HepG2 (cell line): ENCODE data around the gene FOXI3. TPM values are rescaled to one million over a fixed set of nuclear protein-coding genes. Genes with fewer than 3 reads are reported as not detected.

Experiments used
- ATAC-seq: fragments of 200-7000 bp; cut with Tn5 transposase; 3 replicates; pipeline ENCODE4 v1.9.1; 2020; ENCODE audit warnings: mild to moderate bottlenecking, moderate library complexity
- BruUV-seq: library from RNA; stranded (reverse); fragments of 400-500 nt; replicated peaks from 2 replicates; lab custom pipeline; 2021; lab: Mats Ljungman, UMichigan
- CTCF ChIA-PET: fragments of 300-600 bp; formaldehyde crosslinking; extraction: SDS; loops from one replicate; lab custom pipeline; 2021; ENCODE audit warnings: low total read pairs, inconsistent platforms, low intra/inter-chr PET ratio; lab: Yijun Ruan, JAX
- POLR2A ChIA-PET: fragments of 350-600 bp; sonication (Branson Sonifier 250); formaldehyde crosslinking; loops from one replicate; lab custom pipeline; 2020; ENCODE audit warnings: antibody characterized with exemption, inconsistent platforms; lab: Yijun Ruan, JAX
- DNase-seq: peaks from one replicate; pipeline ENCODE4 v3.0.0-alpha.2; 2015; ENCODE audit warnings: low spot score
- FAIRE-seq: peaks from 3 replicates; lab custom pipeline; 2011; peaks lifted over from hg19 to GRCh38; lab: Jason Lieb, UNC
- H2AFZ ChIP-seq: one replicate; pipeline ENCODE4 v1.6.1; 2011; ENCODE audit warnings: low read length, inconsistent platforms
- H3K27ac ChIP-seq: fragments of 300-600 bp; 3 replicates; pipeline ENCODE4 v1.8.0; 2011; ENCODE audit warnings: mixed run types, mild to moderate bottlenecking, mixed read lengths, low read length, inconsistent platforms; ENCODE audit not compliant: insufficient read depth; ENCODE audit errors: extremely low read length
- H3K27me3 ChIP-seq, 2 experiments: fragments of 200-600 bp in 1 of 2; 2 replicates in 1 of 2; 3 replicates in 1 of 2; pipeline versions ENCODE4 v1.6.0 to v1.8.0; 2011; ENCODE audit warnings: low read length in 2 of 2, mild to moderate bottlenecking in 2 of 2, moderate library complexity in 2 of 2, inconsistent platforms in 1 of 2; ENCODE audit not compliant: insufficient read depth in 2 of 2, control insufficient read depth in 1 of 2
- H3K36me3 ChIP-seq, 2 experiments: fragments of 200-600 bp in 1 of 2; replicated peaks in 1 of 2; 2 replicates in 1 of 2; 3 replicates in 1 of 2; pipeline versions ENCODE4 v1.5.1 to v1.8.0; 2011; ENCODE audit warnings: low read length in 2 of 2, inconsistent platforms in 1 of 2; ENCODE audit not compliant: insufficient read depth in 2 of 2, control insufficient read depth in 1 of 2
- H3K4me1 ChIP-seq: 2 replicates; pipeline ENCODE4 v1.5.1; 2012; ENCODE audit warnings: low read length, inconsistent platforms; ENCODE audit not compliant: insufficient read depth
- H3K4me2 ChIP-seq: 2 replicates; pipeline ENCODE4 v1.6.0; 2011; ENCODE audit warnings: low read depth, low read length, inconsistent platforms
- H3K4me3 ChIP-seq, 3 experiments: fragments of 200-600 bp in 1 of 3; sonication (generic), shearing (Covaris generic) in 1 of 3; replicated peaks in 1 of 3; 2 replicates each; pipeline ENCODE4 v1.5.1; 2011 to 2016; ENCODE audit warnings: low read length in 3 of 3, inconsistent platforms in 2 of 3, low read depth in 2 of 3, mild to moderate bottlenecking in 2 of 3, control low read depth in 1 of 3, mixed read lengths in 1 of 3; ENCODE audit not compliant: insufficient read depth in 1 of 3
- H3K79me2 ChIP-seq: one replicate; pipeline ENCODE4 v1.6.1; 2011; ENCODE audit warnings: low read length, inconsistent platforms; ENCODE audit not compliant: insufficient read depth
- H3K9ac ChIP-seq: 2 replicates; pipeline ENCODE4 v1.6.0; 2011; ENCODE audit warnings: mild to moderate bottlenecking, low read depth, low read length, inconsistent platforms; ENCODE audit not compliant: insufficient read depth
- H3K9me3 ChIP-seq: 2 replicates; pipeline ENCODE4 v1.5.1; 2012; ENCODE audit warnings: mild to moderate bottlenecking, low read length
- H4K20me1 ChIP-seq: 2 replicates; pipeline ENCODE4 v1.6.0; 2011; ENCODE audit warnings: inconsistent platforms, mild to moderate bottlenecking, low read length, moderate library complexity; ENCODE audit not compliant: insufficient read depth
- DPF2 ChIP-seq: sonication (generic); formaldehyde crosslinking; IDR thresholded peaks from 2 replicates; pipeline ENCODE4 v1.4.0; 2020; ENCODE audit warnings: mild to moderate bottlenecking, low read depth, missing genetic modification reagents, borderline replicate concordance
- ELF1 ChIP-seq: sonication (generic); formaldehyde crosslinking; IDR thresholded peaks from 2 replicates; pipeline ENCODE4 v1.4.0; 2020; ENCODE audit warnings: missing genetic modification reagents
- ESRRA ChIP-seq: sonication (generic); formaldehyde crosslinking; IDR thresholded peaks from 2 replicates; pipeline ENCODE4 v1.5.1; 2020; ENCODE audit warnings: mild to moderate bottlenecking, low read depth, missing genetic modification reagents
- GATAD1 ChIP-seq: IDR thresholded peaks from 2 replicates; pipeline ENCODE4 v1.6.1; 2016; ENCODE audit warnings: missing genetic modification reagents, missing compliant biosample characterization
- KDM5A ChIP-seq: fragments of 200-600 bp; sonication (generic); IDR thresholded peaks from 2 replicates; pipeline ENCODE4 v1.7.0; 2018; ENCODE audit warnings: antibody characterized with exemption, mild to moderate bottlenecking, low read length, borderline replicate concordance
- MTA3 ChIP-seq: sonication (generic); formaldehyde crosslinking; IDR thresholded peaks from 2 replicates; pipeline ENCODE4 v1.4.0; 2020; ENCODE audit warnings: missing genetic modification reagents
- MXD4 ChIP-seq: IDR thresholded peaks from 2 replicates; pipeline ENCODE4 v1.6.1; 2016; ENCODE audit warnings: mild to moderate bottlenecking, missing biosample characterization, missing genetic modification reagents
- NR2F1 ChIP-seq, 2 experiments: fragments of 450-650 bp in 1 of 2; formaldehyde crosslinking in 1 of 2; IDR thresholded peaks; 2 replicates each; pipeline versions ENCODE4 v1.5.0 to v1.6.1; 2016 to 2020; ENCODE audit warnings: mild to moderate bottlenecking in 1 of 2, missing compliant biosample characterization in 1 of 2, missing genetic modification reagents in 1 of 2, moderate library complexity in 1 of 2
- POLR2G ChIP-seq: fragments of 200-400 bp; formaldehyde crosslinking; IDR thresholded peaks from 2 replicates; pipeline ENCODE4 v1.6.1; 2018; ENCODE audit warnings: mild to moderate bottlenecking, low read depth, low read length, moderate library complexity
- SOX13 ChIP-seq, 3 experiments: fragments of 450-650 bp in 1 of 3; sonication (generic) in 1 of 3; formaldehyde crosslinking in 1 of 3; IDR thresholded peaks in 2 of 3; conservative IDR thresholded peaks in 1 of 3; 2 replicates each; pipeline versions ENCODE4 v1.5.0 to v1.6.1; 2016 to 2020; ENCODE audit warnings: antibody characterized with exemption in 1 of 3, mild to moderate bottlenecking in 1 of 3, missing compliant biosample characterization in 1 of 3, missing genetic modification reagents in 1 of 3, moderate library complexity in 1 of 3
- TBP ChIP-seq: sonication (generic); formaldehyde crosslinking; IDR thresholded peaks from 2 replicates; pipeline ENCODE4 v1.5.0; 2020; ENCODE audit warnings: missing genetic modification reagents
- ZMYM2 ChIP-seq: sonication (generic); formaldehyde crosslinking; IDR thresholded peaks from 2 replicates; pipeline ENCODE4 v1.8.0; 2022; ENCODE audit warnings: mild to moderate bottlenecking, missing genetic modification reagents
- ZNF138 ChIP-seq: sonication (generic); formaldehyde crosslinking; IDR thresholded peaks from 2 replicates; pipeline ENCODE4 v1.5.0; 2020; ENCODE audit warnings: mild to moderate bottlenecking, low read depth, missing genetic modification reagents
- ZNF224 ChIP-seq: sonication (generic); formaldehyde crosslinking; IDR thresholded peaks from 2 replicates; pipeline ENCODE4 v1.5.0; 2020; ENCODE audit warnings: mild to moderate bottlenecking, missing genetic modification reagents
- ZNF296 ChIP-seq: sonication (generic); formaldehyde crosslinking; conservative IDR thresholded peaks from 2 replicates; pipeline ENCODE4 v1.5.0; 2020; ENCODE audit warnings: mild to moderate bottlenecking, missing genetic modification reagents
- ZNF83 ChIP-seq: sonication (generic); formaldehyde crosslinking; IDR thresholded peaks from 2 replicates; pipeline ENCODE4 v1.4.0; 2020; ENCODE audit warnings: missing genetic modification reagents, mild to moderate bottlenecking, borderline replicate concordance
- WGBS: methylation state at CpG from one replicate; pipeline ENCODE4 v1.1.6; 2017; ENCODE audit warnings: low lambda C conversion rate; 5-methylcytosine and 5-hydroxymethylcytosine counted together
- in situ Hi-C: cut with HindIII; loops from 2 replicates; pipeline ENCODE4 v1.10.0; 2017; ENCODE audit warnings: low pct_unique_long_range_greater_than_20kb; ENCODE audit not compliant: extremely low pct_ligation_motif_present
- intact Hi-C: fragments of 100-400 bp; cut with micrococcal nuclease; formaldehyde crosslinking; loops from one replicate; pipeline ENCODE4 v1.10.0; 2022; ENCODE audit not compliant: unreplicated experiment
- polyA plus RNA-seq, 8 experiments: library from polyadenylated mRNA; depleted of rRNA in 3 of 8; stranded (reverse) in 7 of 8; unstranded in 1 of 8; fragments of >200 nt; fragmentation: Illumina TruSeq in 4 of 8; extraction: Trizol in 4 of 8; gene quantifications; 2 replicates each; pipeline versions ENCODE4 v1.2.1 to v1.2.3, GENCODE V29; 2011 to 2016; ENCODE audit warnings: low read depth in 4 of 8, missing spikeins in 1 of 8, mixed read lengths in 1 of 8; ENCODE audit not compliant: insufficient read depth in 1 of 8
- total RNA-seq, 5 experiments: library from RNA; depleted of rRNA; stranded (reverse); fragments of >200 nt; fragmentation: Illumina TruSeq; extraction: Trizol; gene quantifications; 2 replicates each; pipeline ENCODE4 v1.2.3, GENCODE V29; 2016; ENCODE audit warnings: low read depth in 1 of 5
- TF ChIP-seq, protein P1 (sequence below): sonication (generic); formaldehyde crosslinking; IDR thresholded peaks from 2 replicates; pipeline ENCODE4 v1.4.0; 2020; ENCODE audit warnings: missing genetic modification reagents
- TF ChIP-seq, protein P2 (sequence below): sonication (generic); formaldehyde crosslinking; conservative IDR thresholded peaks from 2 replicates; pipeline ENCODE4 v1.4.0; 2020; ENCODE audit warnings: missing genetic modification reagents

Gene FOXI3
- total and polyA plus RNA-seq, 2 of the 13 experiments (the other 11 are each of a cell fraction or from before 2014, with no cell fraction given) = not detected

DNA sequence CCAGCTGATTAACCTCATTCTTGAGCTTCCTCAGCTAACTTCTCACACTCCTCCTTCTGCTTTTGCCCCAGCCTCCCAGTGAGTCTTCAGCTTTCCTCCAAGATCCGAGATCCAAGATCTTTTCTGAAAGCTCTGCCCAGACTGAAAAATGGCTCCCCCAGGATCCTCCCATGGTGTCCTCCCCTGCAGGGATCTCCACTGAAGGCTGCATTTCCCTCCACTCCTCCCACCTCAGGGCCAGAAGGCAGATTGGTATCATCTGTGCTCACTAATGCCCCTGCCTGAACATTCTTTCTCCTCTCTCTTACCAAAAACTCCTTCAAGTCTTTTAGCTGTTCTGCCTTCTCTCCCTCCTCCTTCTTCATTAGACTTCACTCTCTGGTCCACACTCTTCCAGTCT, 6.1 kb upstream of the FOXI3 start:
- intact Hi-C loops (no loop called here), in situ Hi-C loops (loop anchor here (5.0 to 25.0 kb wide), 2 partner anchors 271 to 396 kb away; partner anchors contain the start of genes KRCC1 and SMYD1)
- no peak for FAIRE-seq
- no peak overlapping the region for H3K27ac ChIP-seq
- no peaks in the 10 kb centered on the region for H3K4me1 ChIP-seq
- H2AFZ ChIP-seq = no peak overlapping the region
- no peak overlapping the region for H3K4me2 ChIP-seq
- no peaks in the 10 kb centered on the region for H4K20me1 ChIP-seq
- POLR2A ChIA-PET = no interaction called here
- no peak for DNase-seq
- BruUV-seq = no TSS peak
- H3K79me2 ChIP-seq = no peaks in the 10 kb centered on the region
- CTCF ChIA-PET = no interaction called here
- H3K9me3 ChIP-seq = no peaks in the 10 kb centered on the region
- no peak overlapping the region for H3K9ac ChIP-seq
- no peaks in the 10 kb centered on the region for H3K36me3 ChIP-seq
- H3K4me3 ChIP-seq = no peak overlapping the region
- 0% methylated on average over 1 of the region's 1 CpG for WGBS
- H3K27me3 ChIP-seq = peaks cover 0 to 14% of the 10 kb centered on the region in 2 experiments; a peak in 2 of 5 replicates
- ATAC-seq = no peak
- TF ChIP-seq ESRRA (CRISPR knock-in tag) = no peak
- no peak for TF ChIP-seq MTA3 (CRISPR knock-in tag)
- no peak for TF ChIP-seq SOX13 (IDR thresholded peaks at IDR 0.05)
- no peak for TF ChIP-seq SOX13 (CRISPR knock-in tag; conservative IDR thresholded peaks at IDR 0.05 in 1 of 2, IDR thresholded peaks at IDR 0.05 in 1 of 2)
- TF ChIP-seq, protein P1, sequence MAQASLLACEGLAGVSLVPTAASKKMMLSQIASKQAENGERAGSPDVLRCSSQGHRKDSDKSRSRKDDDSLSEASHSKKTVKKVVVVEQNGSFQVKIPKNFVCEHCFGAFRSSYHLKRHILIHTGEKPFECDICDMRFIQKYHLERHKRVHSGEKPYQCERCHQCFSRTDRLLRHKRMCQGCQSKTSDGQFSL = no peak
- no peak for TF ChIP-seq NR2F1 (CRISPR knock-in tag; IDR thresholded peaks at IDR 0.05)
- TF ChIP-seq DPF2 (CRISPR knock-in tag) = no peak
- TF ChIP-seq, all 625 proteins: peak for 0

DNA sequence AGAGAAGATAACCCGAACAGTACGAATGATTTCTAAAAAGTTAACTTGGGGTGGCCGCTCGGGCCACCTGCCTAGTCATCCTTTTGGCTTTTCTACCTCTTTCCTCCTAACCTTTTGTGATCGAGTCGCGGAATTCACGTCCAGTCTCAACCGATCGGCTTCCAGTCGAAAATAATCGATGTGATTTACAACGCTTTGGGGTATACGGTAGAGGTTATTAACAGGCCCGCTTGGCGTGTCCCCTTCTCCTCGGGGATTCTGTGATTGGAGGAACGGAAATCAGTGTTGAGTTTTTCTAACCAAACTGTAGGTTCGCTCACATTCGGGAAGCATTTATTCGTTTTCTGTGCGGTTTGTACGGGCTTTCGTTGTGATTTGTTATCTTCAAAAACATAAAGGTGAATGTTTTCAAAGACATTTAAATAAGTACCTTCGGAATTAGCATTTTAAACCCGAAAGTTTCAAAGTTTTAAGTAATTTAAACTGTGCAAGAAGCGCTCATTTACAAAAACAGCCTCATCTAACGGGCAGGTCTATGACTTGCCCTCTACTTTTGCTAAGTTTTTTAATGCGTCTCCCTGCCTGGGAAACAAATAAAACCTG, 588 bp upstream of the FOXI3 start:
- no peaks in the 10 kb centered on the region for H3K79me2 ChIP-seq
- H3K27me3 ChIP-seq = peaks cover 0 to 31% of the 10 kb centered on the region in 2 experiments; a peak in 3 of 5 replicates
- FAIRE-seq (no peak), ATAC-seq (no peak), DNase-seq (no peak)
- H3K27ac ChIP-seq = no peak overlapping the region
- BruUV-seq = no TSS peak
- ChIA-PET POLR2A (no interaction called here), CTCF (interaction anchor here (2.7 kb wide), 1 partner anchor 262 kb away, joined by 33 read pairs; no protein-coding TSS in a partner anchor)
- no peak overlapping the region for H2AFZ ChIP-seq
- no peak overlapping the region for H3K4me3 ChIP-seq
- intact Hi-C loops (no loop called here), in situ Hi-C loops (loop anchor here (25.0 kb wide), 1 partner anchor 391 kb away; the partner anchor contains the start of genes KRCC1 and SMYD1)
- WGBS = 78% methylated on average over 29 of the region's 29 CpGs
- no peak overlapping the region for H3K4me2 ChIP-seq
- no peaks in the 10 kb centered on the region for H3K9me3 ChIP-seq
- no peak overlapping the region for H3K9ac ChIP-seq
- H3K4me1 ChIP-seq = no peaks in the 10 kb centered on the region
- no peaks in the 10 kb centered on the region for H3K36me3 ChIP-seq
- H4K20me1 ChIP-seq = no peaks in the 10 kb centered on the region
- TF ChIP-seq ZNF296 (CRISPR knock-in tag) = no peak
- TF ChIP-seq ZNF138 (CRISPR knock-in tag) = no peak
- TF ChIP-seq, protein P2, sequence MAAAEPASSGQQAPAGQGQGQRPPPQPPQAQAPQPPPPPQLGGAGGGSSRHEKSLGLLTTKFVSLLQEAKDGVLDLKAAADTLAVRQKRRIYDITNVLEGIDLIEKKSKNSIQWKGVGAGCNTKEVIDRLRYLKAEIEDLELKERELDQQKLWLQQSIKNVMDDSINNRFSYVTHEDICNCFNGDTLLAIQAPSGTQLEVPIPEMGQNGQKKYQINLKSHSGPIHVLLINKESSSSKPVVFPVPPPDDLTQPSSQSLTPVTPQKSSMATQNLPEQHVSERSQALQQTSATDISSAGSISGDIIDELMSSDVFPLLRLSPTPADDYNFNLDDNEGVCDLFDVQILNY = no peak
- TF ChIP-seq MXD4 (CRISPR knock-in tag) = no peak
- no peak for TF ChIP-seq POLR2G
- no peak for TF ChIP-seq TBP (CRISPR knock-in tag)
- TF ChIP-seq ZNF83 = no peak
- no peak for TF ChIP-seq ELF1
- no peak for TF ChIP-seq GATAD1 (CRISPR knock-in tag)
- TF ChIP-seq KDM5A = no peak
- TF ChIP-seq ZMYM2 (CRISPR knock-in tag) = no peak
- no peak for TF ChIP-seq ZNF224 (CRISPR knock-in tag)
